Body of pancreas (tissue), 4 donors: ENCODE data around the gene CTNNA2.

Experiments used
- POLR2A ChIP-seq, 3 donors: fragments of 450-650 bp; IDR thresholded peaks; one replicate each; pipeline ENCODE4 v1.6.1; 2016; ENCODE audit warnings: antibody characterized with exemption in 3 of 3, mild to moderate bottlenecking in 2 of 3
- TF ChIP-seq, protein P1 (sequence below), 7 experiments: fragments of 450-650 bp in 4 of 7; fragments of 200-600 bp in 3 of 7; sonication (generic) in 3 of 7; IDR thresholded peaks; one replicate each; pipeline ENCODE4 v1.5.1; 2016 to 2019; ENCODE audit warnings: antibody characterized with exemption in 7 of 7

DNA sequence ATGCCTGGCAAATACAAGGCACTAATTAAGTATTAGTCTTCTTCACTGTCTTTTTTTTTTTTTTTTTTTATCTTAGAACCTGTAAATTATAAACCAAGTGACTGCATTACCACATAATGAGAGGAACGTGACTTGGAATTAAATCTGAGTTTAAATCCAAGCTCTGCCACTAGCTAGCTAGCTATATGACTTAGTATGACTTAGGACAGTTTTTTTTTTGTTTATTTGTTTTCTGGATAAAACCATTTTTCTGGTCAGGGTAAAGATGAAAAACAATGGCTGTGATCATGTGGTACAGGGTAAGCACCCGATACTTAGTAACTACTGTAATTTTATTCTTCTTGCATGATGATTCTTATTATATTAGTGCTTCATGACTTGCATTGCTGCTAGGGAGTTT is 983.5 kb downstream of the CTNNA2 start:
- TF ChIP-seq POLR2A (IDR thresholded peaks at IDR 0.05) = no peak
- TF ChIP-seq, protein P1, sequence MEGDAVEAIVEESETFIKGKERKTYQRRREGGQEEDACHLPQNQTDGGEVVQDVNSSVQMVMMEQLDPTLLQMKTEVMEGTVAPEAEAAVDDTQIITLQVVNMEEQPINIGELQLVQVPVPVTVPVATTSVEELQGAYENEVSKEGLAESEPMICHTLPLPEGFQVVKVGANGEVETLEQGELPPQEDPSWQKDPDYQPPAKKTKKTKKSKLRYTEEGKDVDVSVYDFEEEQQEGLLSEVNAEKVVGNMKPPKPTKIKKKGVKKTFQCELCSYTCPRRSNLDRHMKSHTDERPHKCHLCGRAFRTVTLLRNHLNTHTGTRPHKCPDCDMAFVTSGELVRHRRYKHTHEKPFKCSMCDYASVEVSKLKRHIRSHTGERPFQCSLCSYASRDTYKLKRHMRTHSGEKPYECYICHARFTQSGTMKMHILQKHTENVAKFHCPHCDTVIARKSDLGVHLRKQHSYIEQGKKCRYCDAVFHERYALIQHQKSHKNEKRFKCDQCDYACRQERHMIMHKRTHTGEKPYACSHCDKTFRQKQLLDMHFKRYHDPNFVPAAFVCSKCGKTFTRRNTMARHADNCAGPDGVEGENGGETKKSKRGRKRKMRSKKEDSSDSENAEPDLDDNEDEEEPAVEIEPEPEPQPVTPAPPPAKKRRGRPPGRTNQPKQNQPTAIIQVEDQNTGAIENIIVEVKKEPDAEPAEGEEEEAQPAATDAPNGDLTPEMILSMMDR (IDR thresholded peaks at IDR 0.05) = no peak
